H1 (cell line): ENCODE results near the gene NUDC. TPM values are rescaled to one million over a fixed set of nuclear protein-coding genes. Genes with fewer than 3 reads are reported as not detected.

Experiments
- CTCF ChIA-PET: fragments of 300-600 bp; sonication (Branson Sonifier 250); formaldehyde crosslinking; loops from one replicate; lab custom pipeline; 2021; ENCODE audit not compliant: partially characterized antibody; lab: Charles Lee
- POLR2A ChIA-PET: fragments of 300-600 bp; sonication (Branson Sonifier 250); formaldehyde crosslinking; loops from one replicate; lab custom pipeline; 2021; ENCODE audit warnings: inconsistent platforms; ENCODE audit not compliant: partially characterized antibody; lab: Charles Lee
- DNase-seq, 2 experiments: peaks; one replicate each; pipeline versions ENCODE4 v3.0.0 to v3.0.0-alpha.2; 2010 to 2022; ENCODE audit warnings: low spot score in 2 of 2, low read depth in 1 of 2, mixed read lengths in 1 of 2
- FAIRE-seq: peaks from 2 replicates; lab custom pipeline; 2011; peaks lifted over from hg19 to GRCh38; lab: Jason Lieb, UNC
- H2AFZ ChIP-seq: 2 replicates; pipeline ENCODE4 v1.8.1; 2012; ENCODE audit warnings: low read length, inconsistent platforms
- H2AK5ac ChIP-seq: 2 replicates; pipeline ENCODE4 v1.6.1; 2013; ENCODE audit warnings: low read depth, low read length
- H2BK120ac ChIP-seq: replicated peaks from 2 replicates; pipeline ENCODE3; 2013; ENCODE audit warnings: low read depth, low read length, inconsistent platforms
- H2BK12ac ChIP-seq: 2 replicates; pipeline ENCODE4 v1.6.1; 2013; ENCODE audit warnings: low read depth, low read length
- H2BK15ac ChIP-seq: 2 replicates; pipeline ENCODE4 v1.6.1; 2013; ENCODE audit warnings: low read length
- H2BK20ac ChIP-seq: 2 replicates; pipeline ENCODE4 v1.6.1; 2013; ENCODE audit warnings: low read length
- H2BK5ac ChIP-seq: 2 replicates; pipeline ENCODE4 v1.6.1; 2013; ENCODE audit warnings: low read depth, low read length
- H3K14ac ChIP-seq: 2 replicates; pipeline ENCODE4 v1.6.1; 2013; ENCODE audit warnings: inconsistent platforms; ENCODE audit not compliant: insufficient read length
- H3K18ac ChIP-seq: 2 replicates; pipeline ENCODE4 v1.6.1; 2013; ENCODE audit warnings: low read length; ENCODE audit errors: extremely low read depth
- H3K23ac ChIP-seq: 2 replicates; pipeline ENCODE4 v1.6.1; 2013; ENCODE audit warnings: inconsistent platforms; ENCODE audit not compliant: insufficient read length
- H3K23me2 ChIP-seq: 2 replicates; pipeline ENCODE4 v1.6.1; 2013; ENCODE audit warnings: low read depth, low read length
- H3K27ac ChIP-seq: 2 replicates; pipeline ENCODE4 v1.6.1; 2011; ENCODE audit warnings: low read depth, low read length, inconsistent platforms
- H3K27me3 ChIP-seq, 4 experiments: replicated peaks in 1 of 4; 1 replicate in 1 of 4; 2 replicates in 3 of 4; pipeline versions ENCODE4 v1.6.1 to v1.8.1; 2011 to 2013; ENCODE audit warnings: low read length in 3 of 4, mild to moderate bottlenecking in 3 of 4, inconsistent platforms in 2 of 4, mixed read lengths in 2 of 4, moderate library complexity in 1 of 4; ENCODE audit not compliant: control insufficient read depth in 3 of 4, insufficient read depth in 3 of 4; ENCODE audit errors: extremely low read depth in 1 of 4
- H3K36me3 ChIP-seq, 4 experiments: 2 replicates each; pipeline versions ENCODE4 v1.6.1 to v1.8.1; 2011 to 2013; ENCODE audit warnings: mild to moderate bottlenecking in 4 of 4, low read length in 3 of 4, moderate library complexity in 2 of 4, control low read depth in 1 of 4, inconsistent platforms in 1 of 4; ENCODE audit not compliant: insufficient read depth in 4 of 4, control insufficient read depth in 2 of 4
- H3K4ac ChIP-seq: replicated peaks from 2 replicates; pipeline ENCODE3; 2013; ENCODE audit warnings: low read length, low read depth, mixed read lengths, inconsistent platforms; ENCODE audit not compliant: insufficient read length
- H3K4me1 ChIP-seq, 4 experiments: replicated peaks in 1 of 4; 1 replicate in 1 of 4; 2 replicates in 3 of 4; pipeline versions ENCODE4 v1.6.1 to v1.8.1; 2011 to 2013; ENCODE audit warnings: low read length in 3 of 4, inconsistent platforms in 2 of 4, mixed read lengths in 1 of 4; ENCODE audit not compliant: insufficient read depth in 4 of 4, control insufficient read depth in 3 of 4
- H3K4me2 ChIP-seq, 2 experiments: 2 replicates each; pipeline versions ENCODE4 v1.6.1 to v1.8.1; 2011 to 2013; ENCODE audit warnings: low read depth in 2 of 2, low read length in 2 of 2, control low read depth in 1 of 2, inconsistent platforms in 1 of 2, mild to moderate bottlenecking in 1 of 2; ENCODE audit not compliant: insufficient read depth in 1 of 2
- H3K4me3 ChIP-seq, 4 experiments: fragments of 200-600, 300-600 bp in 1 of 4; sonication (generic), shearing (Covaris generic), sonication (Bioruptor Twin) in 1 of 4; 2 replicates each; pipeline versions ENCODE4 v1.5.1 to v1.8.1; 2011 to 2016; ENCODE audit warnings: low read length in 4 of 4, low read depth in 3 of 4, control low read depth in 2 of 4, inconsistent platforms in 2 of 4, mild to moderate bottlenecking in 2 of 4, mixed read lengths in 1 of 4, moderate library complexity in 1 of 4; ENCODE audit not compliant: insufficient read depth in 2 of 4; ENCODE audit errors: extremely low read depth in 1 of 4
- H3K56ac ChIP-seq: replicated peaks from 2 replicates; pipeline ENCODE3; 2013; ENCODE audit warnings: low read depth, mild to moderate bottlenecking, mixed read lengths, low read length, inconsistent platforms; ENCODE audit not compliant: insufficient read length
- H3K79me1 ChIP-seq: 2 replicates; pipeline ENCODE4 v1.6.1; 2013; ENCODE audit warnings: low read depth, low read length, control low read depth
- H3K79me2 ChIP-seq, 2 experiments: 2 replicates each; pipeline versions ENCODE4 v1.6.1 to v1.8.1; 2012 to 2013; ENCODE audit warnings: low read length in 2 of 2, mild to moderate bottlenecking in 2 of 2, inconsistent platforms in 1 of 2; ENCODE audit not compliant: insufficient read depth in 2 of 2, control insufficient read depth in 1 of 2
- H3K9ac ChIP-seq, 4 experiments: replicated peaks in 1 of 4; 1 replicate in 1 of 4; 2 replicates in 3 of 4; pipeline versions ENCODE4 v1.6.1 to v1.8.1; 2011 to 2013; ENCODE audit warnings: low read depth in 3 of 4, low read length in 3 of 4, control low read depth in 2 of 4, mild to moderate bottlenecking in 2 of 4, moderate library complexity in 2 of 4, inconsistent platforms in 1 of 4; ENCODE audit errors: extremely low read depth in 1 of 4
- H3K9me3 ChIP-seq, 2 experiments: 2 replicates each; pipeline versions ENCODE4 v1.6.1 to v1.8.1; 2012 to 2013; ENCODE audit warnings: mild to moderate bottlenecking in 2 of 2, moderate library complexity in 2 of 2, control low read depth in 1 of 2, inconsistent platforms in 1 of 2, low read depth in 1 of 2, low read length in 1 of 2, mixed read lengths in 1 of 2; ENCODE audit not compliant: insufficient read depth in 2 of 2
- H4K20me1 ChIP-seq, 2 experiments: replicated peaks in 1 of 2; 2 replicates each; pipeline versions ENCODE3 to v1.8.1; 2011 to 2013; ENCODE audit warnings: inconsistent platforms in 2 of 2, low read length in 2 of 2, mild to moderate bottlenecking in 1 of 2; ENCODE audit not compliant: insufficient read depth in 2 of 2, control insufficient read depth in 1 of 2
- H4K5ac ChIP-seq: 2 replicates; pipeline ENCODE4 v1.6.1; 2013; ENCODE audit warnings: low read length, low read depth, mixed read lengths, inconsistent platforms; ENCODE audit not compliant: insufficient read length
- H4K8ac ChIP-seq: 2 replicates; pipeline ENCODE4 v1.8.0; 2013; ENCODE audit warnings: mild to moderate bottlenecking, moderate library complexity, low read length, inconsistent platforms; ENCODE audit not compliant: insufficient read depth; ENCODE audit errors: extremely low read depth
- H4K91ac ChIP-seq: replicated peaks from 2 replicates; pipeline ENCODE3; 2013; ENCODE audit warnings: low read length, mixed read lengths, inconsistent platforms; ENCODE audit not compliant: insufficient read length
- WGBS, 2 experiments: shearing (Covaris generic) in 1 of 2; methylation state at CpG; one replicate each; pipeline versions ENCODE4 v1.1.6 to v1.1.7; 2013 to 2015; ENCODE audit warnings: low lambda C conversion rate in 2 of 2, mixed read lengths in 2 of 2, inconsistent platforms in 1 of 2, low coverage in 1 of 2, missing lambda C conversion rate in 1 of 2; ENCODE audit not compliant: insufficient replicate concordance in 2 of 2, insufficient coverage in 1 of 2, insufficient read length in 1 of 2; ENCODE audit errors: extremely low coverage in 1 of 2, missing lambda C conversion rate in 1 of 2; 5-methylcytosine and 5-hydroxymethylcytosine counted together
- polyA plus RNA-seq, 7 experiments: library from polyadenylated mRNA; depleted of rRNA in 3 of 7; stranded (reverse) in 5 of 7; unstranded in 2 of 7; fragments of >200 nt in 5 of 7; fragments of 200-250 nt in 2 of 7; gene quantifications; 1 replicate in 5 of 7; 2 replicates in 1 of 7; 4 replicates in 1 of 7; pipeline versions ENCODE4 v1.2.1 to v1.2.3, GENCODE V29; 2011 to 2013; ENCODE audit warnings: missing spikeins in 2 of 7, mixed read lengths in 2 of 7
- total RNA-seq: library from RNA; stranded (reverse); fragmentation: NEBNext Ultra II Directional; extraction: Animal tissue kit (Norgen Biotek cat#: 25700); gene quantifications from 2 replicates; pipeline ENCODE4 v1.2.1, GENCODE V29; 2021

The NUDC gene
- total and polyA plus RNA-seq, 2 of the 8 experiments (the other 6 are each of a cell fraction or from before 2014, with no cell fraction given) = 43.2 to 131 TPM

DNA sequence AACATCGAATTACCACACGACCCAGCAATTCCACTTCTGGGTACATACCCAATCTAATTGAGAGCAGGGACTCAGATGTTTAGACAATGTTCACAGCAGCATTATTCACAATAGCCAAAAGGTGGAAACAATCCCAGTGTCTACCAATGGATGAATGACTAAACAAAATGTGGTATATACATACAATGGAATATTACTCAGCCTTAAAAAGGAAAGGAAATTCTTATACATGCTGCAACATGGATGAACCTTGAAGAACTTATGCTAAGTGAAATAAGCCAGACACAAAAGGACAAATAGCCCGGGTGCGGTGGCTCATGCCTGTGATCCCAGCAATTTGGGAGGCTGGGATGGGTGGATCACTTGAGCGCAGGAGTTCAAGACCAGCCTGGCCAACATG is 31.8 kb downstream of the NUDC start:
- FAIRE-seq (no peak), DNase-seq (no peak)
- POLR2A ChIA-PET = interaction anchor here (1.0 kb wide), 1 partner anchor 52 kb away, joined by 3 read pairs; no protein-coding TSS in a partner anchor
- Histone ChIP-seq H3K79me2 (no peaks in the 10 kb centered on the region), H2BK120ac (no peak overlapping the region), H2BK20ac (no peak overlapping the region), H3K9me3 (no peaks in the 10 kb centered on the region), H4K5ac (no peak overlapping the region), H3K9ac (no peak overlapping the region), H2AFZ (no peak overlapping the region), H3K14ac (no peak overlapping the region), H3K4ac (no peak overlapping the region), H2BK15ac (no peak overlapping the region), H3K27ac (no peak overlapping the region), H2BK5ac (no peak overlapping the region), H2AK5ac (no peak overlapping the region), H3K4me2 (no peak overlapping the region), H3K27me3 (no peaks in the 10 kb centered on the region), H3K4me3 (no peak overlapping the region), H4K20me1 (peaks cover 2 to 4% of the 10 kb centered on the region in 2 experiments), H2BK12ac (no peak overlapping the region), H3K23me2 (no peaks in the 10 kb centered on the region), H3K36me3 (peaks cover 0 to 4% (median 0%) of the 10 kb centered on the region in 4 experiments; a peak in 3 of 8 replicates), H3K4me1 (no peaks in the 10 kb centered on the region), H3K56ac (no peak overlapping the region), H4K91ac (no peak overlapping the region), H4K8ac (no peak overlapping the region), H3K18ac (no peak overlapping the region), H3K79me1 (no peaks in the 10 kb centered on the region), H3K23ac (no peak overlapping the region)
- WGBS, 2 experiments = 92% methylated on average over 5 of the region's 5 CpGs; no CpG with 5 or more reads in 1 of the 2 experiments
- CTCF ChIA-PET = no interaction called here
